Gastroesophageal sphincter (tissue), 3 donors: ENCODE measurements around the gene ATG4C.

Experiments
- CTCF ChIP-seq, 4 experiments: fragments of 200-600 bp in 2 of 4; fragments of 450-650 bp in 2 of 4; sonication (generic) in 1 of 4; IDR thresholded peaks; one replicate each; pipeline ENCODE4 v1.5.1; 2017 to 2019; ENCODE audit warnings: antibody characterized with exemption in 4 of 4, mild to moderate bottlenecking in 2 of 4, moderate library complexity in 2 of 4
- POLR2A ChIP-seq, 2 donors: fragments of 450-650 bp; IDR thresholded peaks; one replicate each; pipeline ENCODE4 v1.6.1; 2017; ENCODE audit warnings: antibody characterized with exemption in 2 of 2, mild to moderate bottlenecking in 2 of 2, moderate library complexity in 1 of 2
- POLR2AphosphoS5 ChIP-seq: sonication (generic); formaldehyde crosslinking; IDR thresholded peaks from one replicate; pipeline ENCODE4 v1.6.1; 2017; ENCODE audit warnings: antibody characterized with exemption

- TF ChIP-seq CTCF (IDR thresholded peaks at IDR 0.05): no peak
- peak; percentile 94 for TF ChIP-seq POLR2AphosphoS5
- TF ChIP-seq POLR2A (IDR thresholded peaks at IDR 0.05): peak; percentile 42 to 48
Observed at GRCh38 chr1:62783736-62784508, at the start of gene ATG4C.
